HG02885 (cell line): ENCODE results near the gene TMEM125.

Source experiments
- ATAC-seq: cut with Tn5 transposase; IDR thresholded peaks from one replicate; pipeline ENCODE4 v1.9.1; 2021; ENCODE audit warnings: mild to moderate bottlenecking; ENCODE audit not compliant: unreplicated experiment, poor library complexity

TMEM125 gene

DNA sequence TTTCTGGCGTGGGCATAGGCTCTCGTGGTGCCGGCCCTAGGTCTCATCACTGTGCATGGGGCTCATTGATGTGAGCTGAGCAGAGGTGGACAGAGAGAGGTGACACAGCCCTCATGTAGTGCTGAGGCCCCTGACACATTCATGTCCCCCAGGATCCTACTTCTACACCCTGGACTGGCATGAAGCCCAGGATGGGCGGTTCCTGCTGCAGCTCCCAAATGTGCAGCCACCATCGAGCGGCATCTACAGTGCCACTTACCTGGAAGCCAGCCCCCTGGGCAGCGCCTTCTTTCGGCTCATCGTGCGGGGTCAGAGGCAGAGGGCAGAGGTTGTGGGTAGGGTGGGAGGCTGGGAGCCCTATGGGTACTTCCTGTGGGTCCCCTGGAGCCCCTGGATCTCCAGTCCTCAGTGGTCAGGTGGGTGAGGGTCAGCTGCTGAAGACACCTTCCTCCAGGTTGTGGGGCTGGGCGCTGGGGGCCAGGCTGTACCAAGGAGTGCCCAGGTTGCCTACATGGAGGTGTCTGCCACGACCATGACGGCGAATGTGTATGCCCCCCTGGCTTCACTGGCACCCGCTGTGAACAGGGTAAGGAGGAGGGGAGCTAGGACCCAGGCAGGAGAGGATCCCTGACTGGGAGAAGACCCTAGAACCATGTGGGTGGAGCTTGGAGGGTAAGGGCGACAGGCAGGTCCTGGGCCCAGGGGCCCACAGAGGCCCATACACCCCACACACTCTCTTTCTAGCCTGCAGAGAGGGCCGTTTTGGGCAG lies 37.1 kb downstream of the TMEM125 start:
- ATAC-seq, result no peak

DNA sequence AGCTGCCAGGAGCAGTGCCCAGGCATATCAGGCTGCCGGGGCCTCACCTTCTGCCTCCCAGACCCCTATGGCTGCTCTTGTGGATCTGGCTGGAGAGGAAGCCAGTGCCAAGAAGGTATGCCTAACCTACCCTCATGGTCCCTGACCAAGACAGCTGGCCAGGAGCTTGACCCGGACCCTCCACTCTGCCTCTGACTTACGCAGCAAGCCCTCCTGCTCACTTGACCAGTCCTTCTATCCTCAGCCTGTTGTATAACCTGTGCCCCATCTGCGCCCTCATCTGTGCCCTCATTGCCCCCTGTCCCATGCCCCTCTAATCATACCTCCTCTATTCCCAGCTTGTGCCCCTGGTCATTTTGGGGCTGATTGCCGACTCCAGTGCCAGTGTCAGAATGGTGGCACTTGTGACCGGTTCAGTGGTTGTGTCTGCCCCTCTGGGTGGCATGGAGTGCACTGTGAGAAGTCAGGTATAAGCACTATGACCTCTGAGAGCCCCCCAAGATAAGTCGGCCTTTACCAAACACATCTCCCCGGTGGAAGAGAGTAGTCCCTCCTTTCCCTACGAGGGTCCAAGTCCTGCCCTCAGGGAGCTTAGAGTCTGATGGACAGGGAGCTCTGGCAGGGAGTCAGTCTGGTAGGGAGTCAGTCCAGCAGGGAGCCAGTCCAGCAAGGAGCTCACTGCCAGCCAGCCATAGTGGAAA lies 37.8 kb downstream of the TMEM125 start:
- no peak for ATAC-seq

DNA sequence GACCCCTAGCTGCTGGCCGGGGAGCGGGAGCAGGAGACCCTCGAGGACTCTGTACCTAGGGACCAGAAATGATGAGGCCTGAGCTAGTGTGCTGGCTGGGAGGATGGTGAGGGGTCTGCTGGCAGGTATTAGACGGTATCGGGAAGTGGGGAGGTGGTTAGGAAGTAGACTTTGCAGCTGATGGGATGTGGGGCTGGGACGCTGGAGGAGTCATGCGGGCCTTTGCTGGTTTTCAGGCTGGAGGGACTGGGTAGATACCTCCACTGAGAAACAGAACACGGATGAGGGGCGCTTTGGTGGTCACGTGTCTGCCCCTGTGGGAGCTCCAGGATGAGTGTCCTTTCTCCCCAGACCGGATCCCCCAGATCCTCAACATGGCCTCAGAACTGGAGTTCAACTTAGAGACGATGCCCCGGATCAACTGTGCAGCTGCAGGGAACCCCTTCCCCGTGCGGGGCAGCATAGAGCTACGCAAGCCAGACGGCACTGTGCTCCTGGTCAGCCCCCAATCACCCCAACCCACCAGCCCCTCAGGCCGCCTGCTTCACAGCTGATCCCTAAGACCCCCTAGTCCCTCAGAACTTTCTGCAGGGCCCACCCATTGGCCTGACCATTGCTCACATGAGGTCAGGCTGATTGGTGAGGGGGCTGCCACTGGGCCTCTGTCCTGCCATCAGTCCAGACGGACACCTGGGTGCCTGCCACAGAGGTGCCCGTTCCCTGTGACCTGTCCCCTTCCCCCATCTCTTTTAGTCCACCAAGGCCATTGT lies 39.0 kb downstream of the TMEM125 start:
- ATAC-seq, result no peak

DNA sequence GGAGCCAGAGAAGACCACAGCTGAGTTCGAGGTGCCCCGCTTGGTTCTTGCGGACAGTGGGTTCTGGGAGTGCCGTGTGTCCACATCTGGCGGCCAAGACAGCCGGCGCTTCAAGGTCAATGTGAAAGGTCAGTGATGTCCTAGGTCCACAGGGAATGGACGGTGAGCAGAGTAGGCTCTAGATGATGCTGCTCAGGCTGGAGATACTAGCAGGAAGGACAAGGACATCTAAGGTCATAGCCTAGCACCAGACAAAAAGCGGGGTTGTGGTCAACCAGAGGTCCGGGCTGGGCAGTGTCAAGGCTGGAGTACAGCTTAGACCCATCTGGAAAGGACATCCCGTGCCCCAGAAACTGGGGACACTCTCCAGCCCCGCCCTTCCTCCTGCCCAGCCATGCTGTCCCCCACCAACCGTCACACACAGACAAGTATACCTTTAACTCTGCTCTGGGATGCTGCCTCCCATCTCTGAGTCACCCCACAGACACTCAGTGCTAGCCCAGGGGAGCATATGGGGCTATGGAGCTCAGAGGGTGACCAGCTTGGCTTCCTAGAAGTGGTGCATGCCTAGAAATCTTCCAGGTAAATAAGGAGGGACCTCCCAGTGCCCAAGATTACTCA lies 39.7 kb downstream of the TMEM125 start:
- ATAC-seq, result no peak

DNA sequence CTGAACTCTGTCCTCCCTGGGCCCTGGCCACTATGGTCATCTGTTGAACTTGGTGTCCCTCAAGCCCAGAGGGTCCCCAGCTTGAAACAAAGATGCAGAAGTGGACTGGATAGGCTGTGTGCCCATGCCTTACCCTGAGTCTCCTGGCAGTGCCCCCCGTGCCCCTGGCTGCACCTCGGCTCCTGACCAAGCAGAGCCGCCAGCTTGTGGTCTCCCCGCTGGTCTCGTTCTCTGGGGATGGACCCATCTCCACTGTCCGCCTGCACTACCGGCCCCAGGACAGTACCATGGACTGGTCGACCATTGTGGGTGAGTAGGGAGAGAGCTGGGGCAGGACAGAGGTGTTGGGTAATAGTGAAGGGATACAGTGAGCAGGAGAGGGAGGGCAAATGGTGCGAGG lies 41.7 kb downstream of the TMEM125 start:
- no peak for ATAC-seq

DNA sequence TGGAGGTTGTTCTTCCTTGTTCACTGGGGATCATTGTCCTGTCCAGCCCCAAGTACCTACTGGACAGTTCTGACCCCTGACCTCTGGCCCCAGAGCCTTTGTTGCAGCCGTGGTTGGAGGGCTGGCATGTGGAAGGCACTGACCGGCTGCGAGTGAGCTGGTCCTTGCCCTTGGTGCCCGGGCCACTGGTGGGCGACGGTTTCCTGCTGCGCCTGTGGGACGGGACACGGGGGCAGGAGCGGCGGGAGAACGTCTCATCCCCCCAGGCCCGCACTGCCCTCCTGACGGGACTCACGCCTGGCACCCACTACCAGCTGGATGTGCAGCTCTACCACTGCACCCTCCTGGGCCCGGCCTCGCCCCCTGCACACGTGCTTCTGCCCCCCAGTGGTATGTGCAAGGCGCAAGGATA lies 42.4 kb downstream of the TMEM125 start:
- no peak for ATAC-seq

DNA sequence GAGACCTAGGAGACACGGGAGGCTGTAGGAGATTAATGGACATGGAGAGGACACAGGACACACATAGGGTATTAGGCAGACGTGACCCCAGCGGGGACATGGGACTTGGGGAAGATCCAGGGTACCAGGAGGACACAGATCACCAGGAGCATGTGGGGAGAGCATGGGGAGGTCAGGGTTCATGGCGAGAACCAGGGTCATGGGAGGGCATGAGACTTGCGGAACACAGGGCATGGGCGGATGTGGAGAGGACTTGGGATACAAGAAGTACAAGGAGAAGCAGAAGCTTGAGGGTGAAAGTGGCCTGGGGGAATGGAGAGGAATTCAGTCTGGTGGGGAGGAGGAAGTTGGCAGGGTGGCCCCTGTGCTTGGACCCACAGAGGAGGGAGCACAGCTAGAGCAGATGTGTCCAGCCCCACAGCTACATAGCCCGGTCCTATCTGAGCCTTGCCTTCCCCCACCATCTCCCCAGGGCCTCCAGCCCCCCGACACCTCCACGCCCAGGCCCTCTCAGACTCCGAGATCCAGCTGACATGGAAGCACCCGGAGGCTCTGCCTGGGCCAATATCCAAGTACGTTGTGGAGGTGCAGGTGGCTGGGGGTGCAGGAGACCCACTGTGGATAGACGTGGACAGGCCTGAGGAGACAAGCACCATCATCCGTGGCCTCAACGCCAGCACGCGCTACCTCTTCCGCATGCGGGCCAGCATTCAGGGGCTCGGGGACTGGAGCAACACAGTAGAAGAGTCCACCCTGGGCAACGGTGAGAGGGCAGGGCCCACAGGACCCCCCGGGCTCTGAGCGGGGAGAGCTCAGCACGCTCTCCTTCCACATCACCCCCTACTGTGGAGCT lies 43.1 kb downstream of the TMEM125 start:
- ATAC-seq, result no peak

DNA sequence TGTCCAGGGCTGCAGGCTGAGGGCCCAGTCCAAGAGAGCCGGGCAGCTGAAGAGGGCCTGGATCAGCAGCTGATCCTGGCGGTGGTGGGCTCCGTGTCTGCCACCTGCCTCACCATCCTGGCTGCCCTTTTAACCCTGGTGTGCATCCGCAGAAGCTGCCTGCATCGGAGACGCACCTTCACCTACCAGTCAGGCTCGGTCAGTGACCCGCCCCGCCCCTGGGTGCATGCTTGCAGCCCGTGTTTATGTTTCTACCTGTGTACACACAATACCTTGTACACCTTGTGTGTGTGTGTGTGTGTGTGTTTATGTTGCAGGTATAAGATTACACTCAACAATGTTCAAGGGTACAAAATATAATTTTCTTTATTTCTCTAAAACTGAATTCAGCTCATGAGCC lies 44.0 kb downstream of the TMEM125 start:
- no peak for ATAC-seq

DNA sequence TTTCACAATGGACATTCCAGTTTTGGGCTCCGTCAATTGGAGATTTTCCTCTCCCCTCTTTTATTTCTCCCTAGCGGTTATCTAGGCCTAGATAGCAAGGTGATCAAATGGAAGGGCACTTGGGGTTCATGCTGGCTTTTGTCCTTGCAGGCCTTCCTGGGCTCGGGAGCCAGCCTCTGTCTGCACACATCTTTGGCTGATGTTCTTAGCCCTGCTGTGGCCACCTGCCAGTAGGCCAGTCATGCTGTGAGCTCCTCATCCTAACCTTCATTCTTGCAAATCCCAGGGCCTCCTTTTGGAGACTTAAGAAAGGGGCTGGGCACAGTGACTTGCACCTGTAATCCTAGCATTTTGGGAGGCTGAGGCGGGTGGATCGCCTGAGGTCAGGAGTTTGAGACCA lies 44.5 kb downstream of the TMEM125 start:
- no peak for ATAC-seq

DNA sequence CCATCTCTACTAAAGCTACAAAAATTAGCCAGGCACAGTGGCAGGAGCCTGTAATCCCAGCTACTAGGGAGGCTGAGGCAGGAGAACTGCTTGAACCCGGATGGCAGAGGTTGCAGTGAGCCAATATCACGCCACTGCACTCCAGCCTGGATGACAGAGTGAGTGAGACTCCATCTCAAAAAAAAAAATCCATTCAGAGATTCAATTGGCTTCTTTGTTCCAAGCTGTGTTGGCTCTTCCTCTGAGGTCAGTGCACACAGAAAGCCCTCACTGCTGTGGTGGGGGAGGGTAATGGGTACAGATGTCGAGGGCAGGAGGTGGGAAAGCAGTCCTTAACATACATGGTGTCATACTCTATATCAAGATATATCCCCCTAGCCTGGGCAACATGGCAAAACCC lies 45.7 kb downstream of the TMEM125 start:
- ATAC-seq, result no peak

DNA sequence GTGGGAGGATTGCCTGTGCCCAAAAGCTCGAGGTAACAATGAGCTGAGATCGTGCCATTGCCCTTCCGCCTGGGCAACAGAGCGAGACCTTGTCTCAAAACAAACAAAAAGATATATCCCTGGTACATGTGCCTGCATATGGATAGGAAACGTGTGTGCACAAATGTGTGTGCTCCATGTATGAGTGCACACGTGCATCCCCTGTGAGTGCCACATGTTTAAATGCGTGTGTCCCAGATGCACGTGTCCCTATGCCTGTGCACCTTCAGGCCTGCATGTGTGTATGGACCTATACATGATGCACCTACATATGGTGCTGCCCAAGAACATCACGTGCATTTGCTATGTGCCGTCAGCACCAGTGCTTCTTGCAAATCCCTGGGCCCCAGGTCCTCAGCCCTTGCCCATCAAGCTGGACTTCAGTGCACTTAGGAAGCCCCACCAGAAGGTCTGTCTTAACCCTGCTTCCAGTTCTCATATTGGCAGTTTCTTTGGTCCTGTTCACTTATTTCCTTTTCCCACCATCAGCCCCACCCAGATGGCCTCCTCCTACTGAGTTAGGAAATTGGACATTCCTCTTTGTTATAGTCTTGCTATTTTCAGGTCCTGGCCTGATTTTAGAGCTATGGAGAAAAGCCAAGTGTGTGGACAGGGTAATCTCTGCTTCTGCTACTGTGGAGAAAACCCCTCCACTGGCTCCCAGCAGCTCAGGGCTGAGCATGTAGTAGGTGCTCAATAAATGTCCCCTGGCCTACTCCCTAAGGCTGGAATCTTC lies 46.4 kb downstream of the TMEM125 start:
- no peak for ATAC-seq

DNA sequence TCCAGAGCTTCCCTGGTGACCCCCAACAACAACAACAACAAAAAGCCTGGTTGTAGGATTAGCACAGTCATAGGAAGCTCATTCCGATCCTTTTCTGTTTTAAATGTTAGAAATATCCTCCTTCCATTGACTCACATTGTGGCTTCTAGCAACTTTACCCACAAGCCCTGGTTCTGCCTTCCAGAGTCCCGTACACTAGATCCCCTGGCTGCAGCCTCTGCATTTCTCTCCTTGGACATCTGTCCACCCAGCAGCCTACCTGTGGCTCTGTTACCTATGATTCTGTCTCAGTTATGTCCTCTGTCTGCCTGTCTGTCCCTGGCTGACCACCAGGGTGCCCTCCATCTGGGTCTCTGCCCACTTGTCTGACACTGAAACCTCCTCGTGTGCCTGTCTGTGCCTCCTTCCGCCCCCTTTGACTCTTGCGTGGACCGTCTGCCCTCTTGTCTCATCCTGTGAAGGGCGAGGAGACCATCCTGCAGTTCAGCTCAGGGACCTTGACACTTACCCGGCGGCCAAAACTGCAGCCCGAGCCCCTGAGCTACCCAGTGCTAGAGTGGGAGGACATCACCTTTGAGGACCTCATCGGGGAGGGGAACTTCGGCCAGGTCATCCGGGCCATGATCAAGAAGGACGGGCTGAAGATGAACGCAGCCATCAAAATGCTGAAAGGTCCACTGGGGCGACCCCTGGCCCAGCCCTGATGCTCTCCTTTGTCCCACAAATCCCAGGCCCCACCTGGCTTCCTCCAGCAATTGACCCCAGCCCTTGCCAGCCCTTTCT lies 47.1 kb downstream of the TMEM125 start:
- ATAC-seq, result no peak

DNA sequence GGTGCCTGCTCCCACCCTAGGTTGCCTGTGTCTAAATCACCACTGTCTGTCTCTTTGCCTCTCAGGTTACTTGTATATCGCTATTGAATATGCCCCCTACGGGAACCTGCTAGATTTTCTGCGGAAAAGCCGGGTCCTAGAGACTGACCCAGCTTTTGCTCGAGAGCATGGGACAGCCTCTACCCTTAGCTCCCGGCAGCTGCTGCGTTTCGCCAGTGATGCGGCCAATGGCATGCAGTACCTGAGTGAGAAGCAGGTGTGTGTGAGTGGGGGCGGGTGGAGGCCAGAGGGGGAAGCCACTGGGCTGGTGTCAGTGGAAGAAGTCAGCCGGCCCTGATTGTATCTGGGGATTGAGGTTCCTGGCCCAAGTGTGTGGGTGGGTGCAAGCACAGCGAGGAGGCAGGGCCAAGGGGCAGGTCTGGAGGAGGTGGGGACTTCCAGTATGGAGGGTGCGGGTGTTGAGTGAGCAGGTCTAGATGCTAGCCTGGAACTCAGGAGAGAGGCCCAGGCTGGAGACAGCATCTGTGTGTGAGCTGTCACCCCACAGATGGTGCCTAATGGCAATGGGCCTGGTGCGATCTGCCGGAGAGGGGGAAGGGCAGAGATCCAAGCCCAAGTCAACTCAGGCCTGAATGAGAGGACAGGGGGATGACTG lies 48.2 kb downstream of the TMEM125 start:
- ATAC-seq, result no peak

DNA sequence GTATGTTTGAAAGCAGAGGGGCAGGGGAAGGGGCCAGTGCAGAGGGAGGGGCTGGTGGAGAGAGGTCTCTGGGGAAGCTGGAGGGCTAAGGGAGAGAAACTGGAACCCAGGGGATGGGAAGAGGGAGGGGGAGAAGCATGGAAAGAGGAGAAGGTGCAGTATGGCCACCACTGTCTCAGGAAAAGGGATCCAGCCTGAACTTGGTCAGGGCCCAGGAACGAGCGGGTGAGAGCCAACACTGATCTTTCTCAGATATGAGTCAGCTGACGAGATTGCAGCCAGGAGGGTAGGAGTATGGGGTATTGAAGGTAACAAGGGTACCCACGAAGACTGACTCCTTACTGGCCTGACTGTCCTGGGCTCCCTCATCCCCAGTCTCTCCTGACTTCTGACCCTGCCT lies 49.0 kb downstream of the TMEM125 start:
- no peak for ATAC-seq

DNA sequence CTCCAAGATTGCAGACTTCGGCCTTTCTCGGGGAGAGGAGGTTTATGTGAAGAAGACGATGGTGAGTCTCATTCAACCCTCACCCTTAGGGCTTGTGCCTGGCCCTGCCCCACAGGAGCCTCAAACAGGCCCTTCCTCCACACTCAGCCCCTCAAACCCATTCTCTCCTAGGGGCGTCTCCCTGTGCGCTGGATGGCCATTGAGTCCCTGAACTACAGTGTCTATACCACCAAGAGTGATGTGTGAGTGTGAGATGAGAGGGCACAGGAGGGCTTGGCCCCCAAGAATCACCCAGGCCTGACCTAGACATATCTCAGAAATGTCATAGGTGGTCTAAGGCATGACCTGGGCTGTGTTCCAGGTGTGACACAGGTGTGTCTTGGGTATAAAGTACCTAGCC lies 49.5 kb downstream of the TMEM125 start:
- ATAC-seq, result no peak

DNA sequence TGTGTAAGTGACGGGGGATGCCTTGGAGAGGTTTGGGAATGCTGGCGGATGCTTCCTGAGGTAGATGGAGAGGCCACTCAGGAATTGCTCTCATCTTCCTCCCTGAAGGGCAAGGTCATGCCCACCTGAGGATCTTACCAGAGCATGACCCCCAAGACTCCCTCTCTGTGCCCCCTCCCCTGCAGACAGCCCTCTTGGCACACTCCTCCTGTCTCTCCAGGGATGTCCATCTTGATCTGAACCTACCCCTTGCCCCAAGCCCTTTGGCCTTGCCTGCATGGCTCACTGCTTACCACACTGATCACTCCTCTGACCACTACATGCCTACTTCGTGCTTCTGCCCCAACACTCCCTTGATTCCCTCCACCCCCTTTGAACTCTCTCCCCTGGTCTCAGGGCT lies 50.0 kb downstream of the TMEM125 start:
- ATAC-seq, result no peak

DNA sequence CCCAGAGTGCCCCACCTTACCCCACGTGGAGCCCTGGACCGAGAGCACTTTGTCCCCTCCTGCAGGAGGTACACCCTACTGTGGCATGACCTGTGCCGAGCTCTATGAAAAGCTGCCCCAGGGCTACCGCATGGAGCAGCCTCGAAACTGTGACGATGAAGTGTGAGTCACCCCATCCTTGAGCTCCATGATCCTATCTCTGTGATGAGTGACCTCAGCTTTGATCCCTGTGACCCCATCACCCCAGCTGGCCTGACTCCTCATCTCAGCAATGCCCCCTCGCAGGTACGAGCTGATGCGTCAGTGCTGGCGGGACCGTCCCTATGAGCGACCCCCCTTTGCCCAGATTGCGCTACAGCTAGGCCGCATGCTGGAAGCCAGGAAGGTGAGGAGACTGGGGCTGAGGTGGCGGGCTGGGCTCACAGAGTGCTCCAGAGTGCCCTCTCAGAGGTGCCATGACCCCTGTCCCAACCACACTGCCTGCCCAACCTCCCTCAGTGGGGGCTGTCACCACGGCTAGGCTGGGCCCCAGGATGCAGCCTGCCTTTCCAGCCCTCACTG lies 51.6 kb downstream of the TMEM125 start:
- no peak for ATAC-seq

DNA sequence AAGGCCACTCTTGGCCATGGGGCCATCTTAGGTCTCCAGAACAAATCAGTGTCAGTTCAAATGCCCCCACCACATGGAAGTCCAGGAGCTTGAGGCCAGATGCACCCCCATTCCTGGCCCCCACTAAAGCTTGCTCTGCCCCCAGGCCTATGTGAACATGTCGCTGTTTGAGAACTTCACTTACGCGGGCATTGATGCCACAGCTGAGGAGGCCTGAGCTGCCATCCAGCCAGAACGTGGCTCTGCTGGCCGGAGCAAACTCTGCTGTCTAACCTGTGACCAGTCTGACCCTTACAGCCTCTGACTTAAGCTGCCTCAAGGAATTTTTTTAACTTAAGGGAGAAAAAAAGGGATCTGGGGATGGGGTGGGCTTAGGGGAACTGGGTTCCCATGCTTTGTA lies 52.7 kb downstream of the TMEM125 start:
- no peak for ATAC-seq
